GM06990 (cell line): ENCODE measurements around the gene SH3PXD2A.

ENCODE experiments used
- DNase-seq: peaks from one replicate; pipeline ENCODE4 v3.0.0-alpha.2; 2011; ENCODE audit not compliant: insufficient read length; ENCODE audit errors: extremely low read depth
- H3K27me3 ChIP-seq: replicated peaks from 2 replicates; pipeline ENCODE4 v1.6.0; 2011; ENCODE audit warnings: low read length; ENCODE audit not compliant: control insufficient read depth, insufficient read depth
- H3K36me3 ChIP-seq: 2 replicates; pipeline ENCODE4 v1.5.1; 2011; ENCODE audit warnings: low read length; ENCODE audit not compliant: control insufficient read depth, insufficient read depth
- H3K4me3 ChIP-seq: replicated peaks from 2 replicates; pipeline ENCODE4 v1.5.1; 2011; ENCODE audit warnings: low read depth, mild to moderate bottlenecking, control low read depth, low read length
- CTCF ChIP-seq: IDR thresholded peaks from 2 replicates; pipeline ENCODE4 v1.5.1; 2011; ENCODE audit warnings: low read length, control low read depth, mild to moderate bottlenecking, inconsistent platforms; ENCODE audit not compliant: insufficient read depth, poor library complexity, severe bottlenecking

SH3PXD2A gene

DNA sequence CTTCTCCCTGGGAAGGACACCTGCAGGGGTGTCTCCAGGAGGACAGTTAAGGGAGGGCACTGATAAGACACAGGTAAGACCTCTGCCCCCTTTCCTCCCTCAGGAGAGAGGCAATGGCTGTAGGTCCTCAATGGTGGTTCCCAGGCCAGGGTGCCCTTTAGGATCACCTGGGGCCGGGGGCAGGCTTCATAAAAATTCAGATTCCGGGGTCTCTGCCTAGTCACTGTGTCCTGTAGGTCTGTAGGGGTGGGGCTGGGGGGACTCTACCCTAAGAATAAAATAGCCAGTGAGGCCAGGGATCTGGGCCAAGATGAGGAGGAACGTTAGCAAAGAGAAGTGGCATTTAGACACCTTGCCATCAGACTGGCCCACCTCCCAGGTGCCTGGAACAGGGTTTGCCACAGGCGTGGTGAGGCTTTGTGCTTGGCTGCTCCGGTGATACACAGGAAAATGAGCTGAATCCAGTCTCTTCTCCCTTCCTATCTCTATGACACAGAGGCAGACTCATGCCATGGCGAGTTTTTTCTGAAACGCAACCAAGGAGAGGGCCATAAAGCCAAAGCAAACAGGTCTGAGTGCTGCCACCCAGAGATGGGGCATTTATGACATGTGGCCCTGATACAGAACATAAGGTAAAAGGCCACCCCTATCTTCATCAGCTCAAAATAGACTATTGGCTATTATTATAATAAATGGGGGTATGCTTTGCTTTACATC is 52.6 kb downstream of the SH3PXD2A start:
- no peaks in the 10 kb centered on the region for H3K27me3 ChIP-seq
- no peak for TF ChIP-seq CTCF
- H3K36me3 ChIP-seq: no peaks in the 10 kb centered on the region
- no peak for DNase-seq
- H3K4me3 ChIP-seq: no peak overlapping the region

DNA sequence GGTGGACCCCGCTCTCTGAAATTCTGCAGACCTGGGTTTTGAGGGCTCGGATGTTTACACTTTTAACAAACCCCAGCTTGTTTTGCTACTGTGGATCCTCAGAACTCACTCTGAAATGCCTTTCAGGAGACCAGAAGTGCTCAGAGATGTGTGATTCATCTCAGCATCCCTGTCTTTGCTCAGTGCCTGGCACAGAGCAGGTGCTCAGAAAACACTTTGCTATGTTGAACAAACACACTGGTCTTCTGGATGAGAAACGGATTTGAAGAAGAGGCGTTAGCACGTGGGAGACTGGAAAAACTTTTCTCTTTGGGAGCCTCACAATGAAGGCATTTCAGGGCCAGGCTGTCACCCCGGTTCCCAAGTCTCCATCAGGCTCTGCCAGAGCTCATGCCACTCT is 53.3 kb downstream of the SH3PXD2A start:
- Histone ChIP-seq H3K36me3 (no peaks in the 10 kb centered on the region), H3K27me3 (no peaks in the 10 kb centered on the region), H3K4me3 (no peak overlapping the region)
- no peak for TF ChIP-seq CTCF
- DNase-seq: no peak

- no peak for DNase-seq
- Histone ChIP-seq H3K4me3 (no peak overlapping the region), H3K36me3 (no peaks in the 10 kb centered on the region)
Observed at GRCh38 chr10:103800789-103801540, 54.4 kb downstream of the SH3PXD2A start.

DNA sequence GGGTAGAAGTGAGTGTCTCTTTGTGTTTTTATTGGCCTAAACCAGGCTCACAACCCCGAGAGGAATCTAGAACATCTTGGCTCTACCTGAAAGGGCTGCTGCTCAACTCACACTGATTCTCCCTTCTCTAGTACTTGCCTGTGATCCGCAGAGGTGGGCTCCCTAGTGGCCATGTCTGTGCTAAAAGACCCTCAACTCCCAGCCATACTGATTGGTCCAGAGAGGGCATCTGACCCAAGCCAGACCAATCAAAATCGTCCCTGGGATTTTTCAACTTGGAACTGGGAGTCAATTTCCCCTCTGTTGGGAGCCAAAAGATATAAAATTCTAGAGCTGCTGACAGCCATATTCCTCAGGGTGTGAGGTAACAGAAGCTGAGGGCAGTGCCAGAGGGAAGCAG is 55.3 kb downstream of the SH3PXD2A start:
- Histone ChIP-seq H3K4me3 (no peak overlapping the region), H3K36me3 (no peaks in the 10 kb centered on the region), H3K27me3 (no peaks in the 10 kb centered on the region)
- no peak for TF ChIP-seq CTCF
- DNase-seq: no peak

More at GRCh38 chr10:103800789-103801540, 54.4 kb downstream of the SH3PXD2A start:
- TF ChIP-seq CTCF: no peak
- H3K27me3 ChIP-seq: no peaks in the 10 kb centered on the region

- no peak overlapping the region for H3K4me3 ChIP-seq
- no peak for DNase-seq
- no peak for TF ChIP-seq CTCF
- H3K27me3 ChIP-seq: no peaks in the 10 kb centered on the region
- H3K36me3 ChIP-seq: no peaks in the 10 kb centered on the region
Observed at GRCh38 chr10:103799341-103799740, 56.0 kb downstream of the SH3PXD2A start.
